ENCODE results near the gene SPINK2.

GRCh38 chr4:56863441-56864139 is 42.1 kb upstream of the SPINK2 start:
- no peak for TF ChIP-seq POLR2A (IDR thresholded peaks at IDR 0.05; ENCODE audit: low read depth, low read length)
- TF ChIP-seq CEBPB (IDR thresholded peaks at IDR 0.05; ENCODE audit: borderline replicate concordance in 1 of 2, low read depth in 2 of 2, low read length in 2 of 2) = no peak
- TF ChIP-seq MAX (IDR thresholded peaks at IDR 0.05; ENCODE audit: low read depth, low read length) = no peak
- no peak for TF ChIP-seq SIX5 (IDR thresholded peaks at IDR 0.05; ENCODE audit: low read depth, low read length, severe bottlenecking)
- TF ChIP-seq CTCF (IDR thresholded peaks at IDR 0.05 in 2 of 3, conservative IDR thresholded peaks at IDR 0.05 in 1 of 3; ENCODE audit: control insufficient read depth in 2 of 3, extremely low read depth in 1 of 3, insufficient read depth in 1 of 3, low read depth in 3 of 3, low read length in 3 of 3) = no peak
- TF ChIP-seq RCOR1 (conservative IDR thresholded peaks at IDR 0.05; ENCODE audit: low read depth, low read length) = no peak
- TF ChIP-seq ASH2L (IDR thresholded peaks at IDR 0.05; ENCODE audit: borderline replicate concordance, low read depth) = no peak
- TF ChIP-seq CHD1 (IDR thresholded peaks at IDR 0.05; ENCODE audit: low read depth, low read length) = no peak
- TF ChIP-seq YY1 (IDR thresholded peaks at IDR 0.05; ENCODE audit: low read depth, low read length) = no peak

Measured in GM12878 (cell line).